Fibroblast of lung (primary cell): ENCODE data around the gene ITGB8.

ENCODE experiments used
- CTCF ChIP-seq, 2 donors: IDR thresholded peaks in 1 of 2; conservative IDR thresholded peaks in 1 of 2; 1 replicate in 1 of 2; 2 replicates in 1 of 2; pipeline ENCODE4 v1.5.1; 2011 to 2012; ENCODE audit warnings: low read length in 2 of 2, control low read depth in 1 of 2, inconsistent platforms in 1 of 2, low read depth in 1 of 2, mild to moderate bottlenecking in 1 of 2
- EZH2 ChIP-seq: IDR thresholded peaks from 2 replicates; pipeline ENCODE4 v1.5.1; 2012; ENCODE audit warnings: low read length, control low read depth, mild to moderate bottlenecking; ENCODE audit errors: missing control alignments

GRCh38 chr7:20364571-20365196, 34.0 kb downstream of the ITGB8 start:
- TF ChIP-seq CTCF (conservative IDR thresholded peaks at IDR 0.05 in 1 of 2, IDR thresholded peaks at IDR 0.05 in 1 of 2; ENCODE audit: low read depth in 1 of 2, low read length in 2 of 2) = no peak
- TF ChIP-seq EZH2 = no peak
